ENCODE results near the gene MIDN.

MIDN gene

GRCh38 chr19:1270854-1271527 is 22.6 kb downstream of the MIDN start:
- DNase-seq = no peak

DNA sequence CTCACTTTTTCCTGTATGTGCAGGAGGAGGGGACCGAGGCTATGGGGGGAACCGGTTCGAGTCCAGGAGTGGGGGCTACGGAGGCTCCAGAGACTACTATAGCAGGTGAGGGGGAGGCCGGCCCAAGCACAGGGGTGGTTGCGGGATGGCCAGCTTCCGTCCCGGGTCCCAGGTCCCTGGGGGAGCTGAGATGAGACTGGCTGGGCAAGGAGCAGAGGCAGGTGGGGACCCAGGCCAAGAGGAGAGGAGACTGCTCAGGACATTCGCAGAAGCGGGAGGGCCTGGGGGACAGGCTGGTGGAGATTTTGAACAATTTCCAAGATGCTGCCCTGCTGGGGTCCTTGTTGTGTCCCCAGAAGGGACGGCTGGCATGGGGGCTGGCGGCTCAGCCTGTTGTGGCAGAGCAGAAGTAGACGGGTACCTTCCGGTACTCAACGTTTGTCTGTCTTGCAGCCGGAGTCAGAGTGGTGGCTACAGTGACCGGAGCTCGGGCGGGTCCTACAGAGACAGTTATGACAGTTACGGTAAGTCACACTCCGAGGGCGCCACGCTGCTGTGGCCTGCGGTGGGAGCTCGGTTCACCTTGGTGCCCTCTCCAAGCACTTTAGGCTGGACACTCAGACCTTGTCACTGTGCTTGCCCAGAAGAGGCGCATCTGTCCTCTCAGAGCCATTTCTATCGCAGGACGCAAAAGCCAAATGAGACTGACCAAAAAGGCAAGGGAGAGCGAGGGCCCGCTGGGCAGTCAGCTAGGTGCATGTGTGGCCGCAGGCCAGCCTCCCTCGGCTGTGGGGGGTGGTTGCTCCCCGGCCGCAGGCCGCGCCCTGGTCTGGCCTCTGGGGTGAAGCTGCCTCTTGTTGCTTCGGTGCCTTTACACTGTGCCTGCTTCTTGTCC is 23.4 kb downstream of the MIDN start:
- no peak for DNase-seq

- no peak for DNase-seq
Observed at GRCh38 chr19:1272423-1273262, 24.3 kb downstream of the MIDN start.

DNA sequence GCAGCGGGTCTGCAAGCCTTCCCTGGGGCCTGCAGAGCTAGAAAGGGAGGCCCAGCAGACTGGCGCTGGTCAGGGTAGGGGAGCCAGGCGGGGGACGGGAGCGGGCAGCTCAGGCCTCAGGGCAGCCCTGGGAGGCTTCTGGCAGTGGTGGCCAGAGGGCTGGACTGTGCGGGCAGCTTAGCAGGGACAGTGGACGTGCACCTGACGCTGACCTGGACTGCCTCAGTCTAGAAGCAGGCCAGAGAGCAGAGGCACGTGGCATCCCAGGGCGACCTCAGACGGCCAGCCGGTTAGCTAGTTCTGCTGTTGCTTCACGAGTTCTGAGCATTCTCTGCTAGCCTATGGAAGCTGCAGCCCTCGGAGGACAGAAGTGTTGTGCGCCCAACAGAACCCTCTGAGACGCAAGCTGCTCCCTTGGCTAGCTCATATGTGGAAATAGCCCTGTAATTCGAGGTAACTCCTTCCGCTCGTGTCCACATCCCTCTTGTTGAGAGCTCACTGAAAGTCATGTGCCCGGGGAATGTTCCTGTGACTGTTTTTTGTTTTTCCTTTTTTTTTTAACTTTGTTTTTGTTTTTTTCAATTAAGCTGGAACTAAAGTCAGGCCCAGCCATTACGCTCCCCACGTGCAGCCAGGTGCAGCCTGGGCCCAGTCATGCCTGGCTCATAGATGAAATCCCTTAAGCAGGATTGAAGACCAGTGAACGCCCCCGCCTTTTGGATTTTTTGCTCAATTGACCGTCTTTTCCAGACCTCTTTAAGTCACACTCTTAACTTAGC is 25.1 kb downstream of the MIDN start:
- peak in 1 of 3 donors; percentile 27 for DNase-seq

GRCh38 chr19:1274081-1274851 is 25.9 kb downstream of the MIDN start:
- no peak for DNase-seq

DNA sequence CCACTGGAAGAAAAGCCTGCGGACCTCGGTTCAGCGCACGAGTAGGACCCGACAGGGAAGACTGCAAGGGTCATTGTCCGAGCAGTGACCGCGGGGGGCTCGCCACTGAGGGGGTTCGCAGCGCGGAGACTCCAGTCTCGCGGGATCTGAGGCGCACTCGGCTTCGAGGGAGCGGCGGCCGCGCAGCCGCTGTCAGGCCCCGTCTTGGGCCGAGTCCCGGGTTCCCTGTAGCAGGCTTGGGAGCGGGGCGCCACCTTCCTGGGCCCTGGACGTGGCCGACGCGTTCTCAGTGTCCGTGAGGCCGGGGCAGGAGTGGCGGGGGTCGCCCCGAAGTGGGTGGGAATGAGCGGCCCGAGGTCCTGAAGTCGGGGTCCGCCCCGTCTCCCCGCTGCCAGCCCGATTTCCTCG is 26.5 kb downstream of the MIDN start:
- no peak for DNase-seq

DNA sequence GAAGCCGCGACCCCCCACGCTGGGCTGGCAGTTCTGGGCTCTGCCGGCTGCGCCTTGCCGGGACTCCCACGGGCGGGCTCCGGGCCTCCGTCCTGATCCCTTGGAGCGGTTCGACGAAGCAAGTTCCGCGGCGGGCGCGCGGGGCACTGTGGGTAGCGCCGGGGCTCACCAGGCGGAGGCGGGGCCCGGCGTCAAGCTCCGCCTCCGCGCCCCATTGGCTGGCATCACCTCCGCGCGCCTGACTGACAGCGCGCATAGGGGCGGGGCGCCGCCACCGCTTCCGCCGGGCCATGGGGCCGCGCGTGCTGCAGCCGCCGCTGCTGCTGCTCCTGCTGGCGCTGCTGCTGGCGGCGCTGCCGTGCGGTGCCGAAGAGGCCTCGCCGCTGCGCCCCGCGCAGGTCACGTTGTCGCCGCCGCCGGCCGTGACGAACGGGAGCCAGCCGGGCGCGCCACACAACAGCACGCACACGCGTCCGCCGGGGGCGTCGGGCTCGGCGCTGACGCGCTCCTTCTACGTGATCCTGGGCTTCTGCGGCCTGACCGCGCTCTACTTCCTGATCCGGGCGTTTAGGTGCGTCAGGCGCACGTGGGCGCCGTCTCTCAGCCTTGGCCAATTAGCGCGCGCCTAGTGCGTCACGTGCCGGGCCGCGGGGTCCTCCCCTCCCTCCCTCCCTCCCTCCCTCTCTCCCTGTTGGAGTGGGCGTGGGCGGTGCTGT is 27.0 kb downstream of the MIDN start, which contains the start of gene FAM174C:
Gene FAM174C, plus strand, starts transcription at position 271 of the 716 bp plus-strand sequence. Its CDS starts 20 bp downstream, at position 291.
- peak; percentile 98 to 99 (median 98) for DNase-seq

GRCh38 chr19:1275976-1276627 is 27.7 kb downstream of the MIDN start:
- no peak for DNase-seq

DNA sequence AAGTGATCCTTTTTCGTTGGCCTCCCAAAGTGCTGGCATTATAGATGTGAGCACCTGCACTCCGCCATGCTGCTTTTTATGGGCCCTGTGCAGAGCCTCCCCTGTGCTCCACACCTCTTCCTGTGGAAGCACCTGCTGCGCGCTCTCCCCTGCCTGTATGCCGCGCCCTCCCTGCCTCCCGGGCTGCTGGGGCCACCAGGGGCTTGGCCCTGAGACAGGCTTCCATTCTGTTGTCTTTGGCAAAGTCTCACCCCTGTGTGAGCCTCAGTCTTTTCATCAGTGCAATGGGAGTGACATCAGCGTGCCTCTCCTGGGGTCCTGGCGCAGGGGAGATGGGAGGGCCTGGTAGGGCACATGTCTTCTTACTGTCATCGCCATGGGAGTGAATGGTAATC is 28.2 kb downstream of the MIDN start:
- no peak for DNase-seq

- DNase-seq = no peak
Observed at GRCh38 chr19:1277061-1277460, 28.7 kb downstream of the MIDN start.

GRCh38 chr19:1278074-1278473 is 29.7 kb downstream of the MIDN start:
- no peak for DNase-seq

DNA sequence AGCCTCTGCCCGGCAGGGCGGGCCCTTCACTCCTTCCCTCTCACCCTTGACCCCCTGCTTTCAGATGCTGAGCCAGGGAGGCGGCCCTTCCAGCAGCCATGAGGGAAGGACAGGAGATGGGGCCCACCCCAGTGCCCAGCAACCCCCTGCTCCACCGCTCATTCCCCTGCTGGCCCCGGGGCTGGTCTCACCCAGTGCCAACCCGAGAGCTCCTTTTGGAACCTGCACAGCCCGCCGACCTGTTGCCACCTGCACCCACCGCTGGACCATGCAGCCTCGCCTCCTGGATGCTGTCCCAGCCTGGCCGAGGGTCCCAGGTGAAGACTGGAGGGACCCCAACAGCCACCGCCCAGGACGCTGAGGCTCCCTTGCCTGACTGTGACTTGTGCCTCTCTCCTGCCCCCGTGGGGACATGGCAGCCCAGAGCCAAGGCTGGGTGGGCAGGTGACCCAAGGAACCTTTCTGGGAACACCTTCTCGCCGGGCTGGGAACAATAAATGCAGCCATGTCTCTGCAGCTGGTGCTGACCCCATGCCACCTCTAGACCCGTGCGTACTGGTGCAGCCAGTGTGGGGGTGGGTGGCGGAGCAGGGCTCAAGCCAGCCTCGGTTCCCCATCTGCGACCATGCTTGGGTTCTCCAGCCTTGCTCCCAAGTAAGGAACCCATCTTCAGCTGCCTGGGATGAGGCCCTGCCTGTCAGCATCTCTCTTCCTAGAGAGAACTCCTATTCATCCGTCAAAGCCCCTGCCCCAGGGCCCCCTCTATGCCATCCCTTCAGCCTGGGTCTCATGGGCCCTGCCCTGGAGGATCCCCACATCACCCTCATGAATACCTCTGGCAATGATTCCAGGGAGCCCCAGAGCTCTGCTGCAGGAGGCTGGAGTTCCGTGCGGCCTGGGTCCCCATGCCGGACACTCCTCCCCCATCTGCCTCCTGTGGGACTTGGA is 30.6 kb downstream of the MIDN start:
- DNase-seq = no peak

- peak; percentile 86 to 90 (median 89) for DNase-seq
Observed at GRCh38 chr19:1279782-1280341, 31.5 kb downstream of the MIDN start.

DNA sequence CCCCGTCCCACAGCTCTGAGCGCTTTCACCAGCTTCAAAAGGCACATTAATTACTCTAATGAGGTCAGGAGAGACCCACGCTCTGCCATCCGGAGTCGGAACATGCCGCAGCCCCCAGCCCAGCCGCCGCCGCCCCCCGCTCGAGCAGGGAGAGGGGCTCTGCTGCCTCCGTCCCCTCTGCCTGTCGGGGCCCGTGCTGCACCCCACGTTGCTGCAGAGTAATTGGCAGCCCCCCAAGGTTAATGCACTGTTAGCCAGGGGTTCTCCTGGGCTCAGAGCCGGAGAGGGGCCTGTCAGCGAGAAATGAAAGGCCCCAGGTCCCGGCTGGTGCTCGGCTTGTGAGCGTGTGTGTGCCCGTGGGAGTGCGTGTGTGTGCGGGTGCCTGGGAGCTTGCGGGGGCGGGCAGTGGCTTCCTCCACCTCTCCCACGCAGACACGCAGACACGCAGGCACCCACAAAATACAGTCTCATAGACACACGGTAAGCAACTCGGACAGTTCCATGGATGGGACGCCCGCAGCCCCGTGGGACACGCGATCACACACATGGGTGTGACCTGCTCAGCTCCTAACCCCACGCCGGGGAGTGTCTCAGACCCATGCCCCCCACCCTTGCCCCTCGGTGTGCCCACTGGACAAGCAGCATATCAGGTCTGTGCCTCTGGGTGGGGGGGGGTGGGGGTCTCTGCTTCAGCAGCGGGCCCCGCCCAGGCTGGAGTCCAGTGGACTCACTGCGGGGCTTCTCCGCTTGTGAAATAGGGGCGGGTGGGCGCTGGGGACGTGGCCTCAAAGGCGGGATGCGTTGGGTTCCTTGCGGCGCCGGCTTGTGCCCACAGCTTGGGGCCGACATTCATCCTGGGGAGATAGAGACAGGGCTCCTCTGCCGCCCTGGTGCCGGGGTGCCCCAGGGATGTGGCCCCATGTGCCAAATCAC is 32.5 kb downstream of the MIDN start:
- no peak for DNase-seq

DNA sequence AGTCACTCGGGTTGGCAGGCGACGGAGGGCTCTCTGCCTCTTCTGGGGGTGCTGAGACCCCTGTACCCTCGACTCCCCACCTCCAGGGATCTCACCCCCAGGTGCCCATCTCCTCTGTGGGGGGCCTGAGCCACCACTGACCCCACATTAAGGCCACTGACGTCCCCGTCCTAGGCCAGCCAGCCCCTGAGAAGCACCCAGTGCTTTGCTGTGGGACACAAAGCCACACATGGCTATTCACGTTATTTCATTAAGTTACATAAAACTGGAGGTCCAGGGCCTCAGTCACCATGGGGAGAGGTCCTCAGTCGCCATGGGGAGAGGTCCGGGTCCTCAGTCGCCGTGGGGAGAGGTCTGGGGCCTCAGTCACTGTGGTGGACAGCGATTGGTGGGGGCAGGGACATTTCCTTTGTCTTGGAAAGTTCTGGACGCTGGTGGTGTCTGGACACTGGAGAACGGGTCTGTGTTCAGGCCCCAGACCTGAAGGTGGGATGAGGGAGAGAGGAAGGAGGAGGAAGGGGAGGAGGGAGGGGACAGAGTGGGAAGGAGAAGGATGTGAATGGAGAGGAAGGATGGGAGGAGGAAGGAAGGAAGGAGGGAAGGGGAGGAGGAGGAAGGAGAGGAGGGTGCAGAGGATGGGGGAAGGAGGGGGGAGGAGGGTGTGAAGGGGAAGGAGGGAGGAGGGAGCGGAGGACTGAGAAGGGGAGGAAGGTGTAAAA is 33.3 kb downstream of the MIDN start:
- DNase-seq = no peak

DNA sequence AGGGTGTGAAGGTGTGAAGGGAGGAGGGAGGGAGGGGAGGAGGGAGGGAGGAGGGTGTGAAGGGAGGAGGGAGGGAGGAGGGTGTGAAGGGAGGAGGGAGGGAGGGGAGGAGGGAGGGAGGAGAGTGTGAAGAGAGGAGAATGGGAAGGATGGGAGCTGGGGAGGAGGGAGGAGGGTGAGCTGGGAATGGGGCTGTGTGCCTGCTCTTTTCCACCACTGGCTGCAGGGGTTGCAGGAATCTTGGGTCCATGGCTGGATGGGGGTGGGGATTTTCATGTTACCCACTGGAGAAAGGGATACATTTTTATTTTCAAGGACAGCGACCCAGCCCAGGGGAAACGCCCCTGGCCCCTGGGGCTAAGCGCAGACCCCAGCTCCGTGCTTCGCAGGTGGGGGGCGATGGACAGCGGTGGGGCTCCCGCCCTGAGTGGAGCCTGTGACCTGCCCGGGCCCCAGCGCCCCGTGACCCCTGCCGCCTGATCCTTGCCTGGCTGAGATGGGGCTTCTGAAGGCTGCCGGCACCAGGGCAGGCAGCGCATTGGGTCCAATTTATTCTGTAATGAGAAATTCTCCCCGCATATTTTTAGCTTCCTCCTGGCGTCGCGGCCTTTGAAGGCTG is 34.3 kb downstream of the MIDN start:
- DNase-seq = no peak

Data from suppressor macrophage treated with lipopolysaccharide for 1 hour (primary cell).